ENCODE measurements around the gene GPR82.

GPR82 gene

DNA sequence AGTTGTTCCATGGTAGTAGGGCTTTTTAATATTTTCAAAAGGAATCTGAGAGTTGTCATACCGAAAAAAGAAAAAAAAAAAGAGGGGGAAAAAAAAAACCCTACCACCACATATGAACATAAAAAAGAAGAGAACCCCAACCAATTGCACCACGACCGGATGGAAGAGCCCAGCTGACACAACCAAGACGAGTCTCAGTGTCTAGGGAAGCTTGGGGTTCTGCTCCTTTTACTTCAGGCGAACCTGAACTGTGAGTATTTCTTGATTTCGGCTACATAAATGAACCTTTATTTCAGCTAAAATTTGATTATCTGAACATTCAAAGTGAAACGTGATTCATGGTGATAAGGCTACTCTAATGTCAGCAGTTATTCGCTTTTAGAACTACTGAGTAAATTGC lies 35.1 kb upstream of the GPR82 start, which contains the start of gene GPR34:
GPR34 (plus strand) TSS at position 139 of the 400 bp plus-strand sequence. CDS start 6,661 bp downstream, outside the sequence.
- H3K4me3 ChIP-seq (ENCODE audit: control insufficient read depth, low read depth, low read length): no peak within 1 kb of the TSS
- TF ChIP-seq CTCF (conservative IDR thresholded peaks at IDR 0.05; ENCODE audit: control insufficient read depth, insufficient read depth, low read depth, low read length): no peak
- no peak for DNase-seq (ENCODE audit: low read depth)

DNA sequence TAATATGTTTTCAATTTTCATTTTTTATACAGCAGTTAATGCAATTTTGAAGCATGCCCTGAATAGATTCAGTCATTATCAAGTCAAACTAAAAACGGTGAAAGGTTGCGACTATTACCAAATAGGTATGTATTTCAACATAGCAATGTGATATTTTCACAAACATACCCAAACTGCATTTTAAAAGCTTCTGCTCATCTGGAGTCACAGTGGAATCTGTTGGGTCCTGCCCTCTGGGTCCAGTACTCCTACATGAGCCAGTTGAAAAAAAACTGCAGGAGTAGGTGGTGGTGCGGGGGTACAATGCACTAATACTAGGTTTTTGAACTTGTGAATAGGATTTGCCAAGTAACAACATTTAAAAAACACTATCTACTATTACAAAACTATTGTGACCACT lies 34.3 kb upstream of the GPR82 start:
- peak; percentile 18 for DNase-seq (ENCODE audit: low read depth)
- no peak for TF ChIP-seq CTCF (conservative IDR thresholded peaks at IDR 0.05; ENCODE audit: control insufficient read depth, insufficient read depth, low read depth, low read length)
- no peak overlapping the region for H3K4me3 ChIP-seq (ENCODE audit: control insufficient read depth, low read depth, low read length)

GRCh38 chrX:41692162-41692749 lies 31.7 kb upstream of the GPR82 start:
- no peak for TF ChIP-seq CTCF (conservative IDR thresholded peaks at IDR 0.05; ENCODE audit: control insufficient read depth, insufficient read depth, low read depth, low read length)
- DNase-seq (ENCODE audit: low read depth): peak; percentile 84
- no peak overlapping the region for H3K4me3 ChIP-seq (ENCODE audit: control insufficient read depth, low read depth, low read length)

GRCh38 chrX:41693024-41693423 lies 31.0 kb upstream of the GPR82 start:
- H3K4me3 ChIP-seq (ENCODE audit: control insufficient read depth, low read depth, low read length): no peak overlapping the region
- no peak for DNase-seq (ENCODE audit: low read depth)
- no peak for TF ChIP-seq CTCF (conservative IDR thresholded peaks at IDR 0.05; ENCODE audit: control insufficient read depth, insufficient read depth, low read depth, low read length)

DNA sequence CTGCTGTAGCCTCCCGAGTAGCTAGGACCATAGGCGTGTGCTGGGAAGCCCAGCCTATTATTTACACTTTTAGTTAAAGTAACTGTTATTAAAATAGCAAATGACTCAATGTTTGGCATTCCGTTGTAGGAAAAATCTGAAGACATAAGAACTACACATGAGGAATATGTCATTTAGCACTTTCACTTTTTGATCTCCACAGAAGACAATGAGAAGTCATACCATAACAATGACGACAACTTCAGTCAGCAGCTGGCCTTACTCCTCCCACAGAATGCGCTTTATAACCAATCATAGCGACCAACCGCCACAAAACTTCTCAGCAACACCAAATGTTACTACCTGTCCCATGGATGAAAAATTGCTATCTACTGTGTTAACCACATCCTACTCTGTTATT lies 28.6 kb upstream of the GPR82 start:
- no peak for TF ChIP-seq CTCF (conservative IDR thresholded peaks at IDR 0.05; ENCODE audit: control insufficient read depth, insufficient read depth, low read depth, low read length)
- DNase-seq (ENCODE audit: low read depth): peak; percentile 17
- H3K4me3 ChIP-seq (ENCODE audit: control insufficient read depth, low read depth, low read length): no peak overlapping the region

DNA sequence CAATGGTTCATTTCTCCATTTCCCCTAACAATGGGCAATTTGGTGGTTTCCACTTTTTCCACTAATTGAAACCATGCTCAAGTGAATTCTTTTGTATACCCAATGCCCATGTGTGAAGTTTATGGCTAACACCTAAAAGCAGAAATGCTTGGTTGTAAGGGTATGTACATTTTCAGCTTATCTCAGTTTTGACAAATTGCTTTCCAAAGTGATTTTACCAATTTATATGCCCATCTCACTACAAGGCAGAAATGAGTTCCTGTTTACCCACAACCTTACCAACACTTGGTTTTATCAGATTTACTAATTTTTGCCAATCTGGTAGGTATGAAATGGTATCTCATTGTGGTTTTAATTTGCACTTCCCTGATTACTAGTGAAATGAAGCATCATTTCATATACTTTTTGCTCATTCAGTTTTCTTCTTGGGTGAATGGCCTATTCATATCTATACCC lies 20.4 kb upstream of the GPR82 start:
- no peak overlapping the region for H3K4me3 ChIP-seq (ENCODE audit: control insufficient read depth, low read depth, low read length)
- TF ChIP-seq CTCF (conservative IDR thresholded peaks at IDR 0.05; ENCODE audit: control insufficient read depth, insufficient read depth, low read depth, low read length): no peak
- no peak for DNase-seq (ENCODE audit: low read depth)

DNA sequence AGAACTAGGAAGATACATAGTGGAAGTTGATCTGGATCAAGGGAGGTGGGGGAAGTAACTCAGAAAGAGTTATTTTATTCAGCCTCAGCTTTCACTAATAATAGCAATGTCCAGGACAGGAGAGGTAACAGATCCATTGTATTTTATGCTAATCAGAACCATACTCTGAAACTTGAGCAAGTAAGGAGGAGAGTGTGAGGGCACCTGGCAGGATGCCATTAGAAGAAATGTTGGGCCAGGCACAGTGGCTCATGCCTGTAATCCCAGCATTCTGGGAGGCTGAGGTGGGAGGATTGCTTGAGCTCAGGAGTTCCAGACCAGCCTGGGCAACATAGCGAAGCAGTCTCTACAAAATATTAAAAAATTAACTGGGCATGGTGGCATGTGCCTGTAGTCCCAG lies 18.9 kb upstream of the GPR82 start:
- DNase-seq (ENCODE audit: low read depth): no peak
- no peak for TF ChIP-seq CTCF (conservative IDR thresholded peaks at IDR 0.05; ENCODE audit: control insufficient read depth, insufficient read depth, low read depth, low read length)
- no peak overlapping the region for H3K4me3 ChIP-seq (ENCODE audit: control insufficient read depth, low read depth, low read length)
